T-cell (primary cell): ENCODE data around the gene SLC35B2. TPM values are rescaled to one million over a fixed set of nuclear protein-coding genes. Genes with fewer than 3 reads are reported as not detected.

ENCODE experiments used
- ATAC-seq, 4 experiments: fragments of 200-7000 bp in 3 of 4; fragments of 150-1000 bp in 1 of 4; cut with Tn5 transposase; replicated peaks in 1 of 4; 1 replicate in 3 of 4; 2 replicates in 1 of 4; pipeline ENCODE4 v1.10.0; 2021; ENCODE audit warnings: moderate library complexity in 3 of 4, mild to moderate bottlenecking in 2 of 4, moderate number of reproducible peaks in 1 of 4
- CTCF ChIA-PET, 2 donors: fragments of 300-600 bp; sonication (Branson Sonifier 250); formaldehyde crosslinking; loops; one replicate each; lab custom pipeline; 2022; ENCODE audit warnings: antibody characterized with exemption in 2 of 2; lab: Charles Lee
- POLR2A ChIA-PET, 2 donors: fragments of 300-600 bp; sonication (Branson Sonifier 250); formaldehyde crosslinking; loops; one replicate each; lab custom pipeline; 2022; ENCODE audit warnings: antibody characterized with exemption in 2 of 2; lab: Charles Lee
- DNase-seq, 35 experiments: peaks; one replicate each; pipeline versions ENCODE4 v3.0.0 to v3.0.0-alpha.2; 2013 to 2023
- H3K27ac ChIP-seq: one replicate; pipeline ENCODE4 v1.5.1; 2013; ENCODE audit warnings: low read length
- H3K27me3 ChIP-seq, 2 experiments: replicated peaks in 1 of 2; 1 replicate in 1 of 2; 2 replicates in 1 of 2; pipeline versions ENCODE4 v1.6.1 to v1.7.0; 2013; ENCODE audit warnings: low read length in 1 of 2, mixed read lengths in 1 of 2; ENCODE audit not compliant: control insufficient read depth in 2 of 2, insufficient read depth in 2 of 2; ENCODE audit errors: extremely low read depth in 1 of 2
- H3K36me3 ChIP-seq, 2 donors: 1 replicate in 1 of 2; 2 replicates in 1 of 2; pipeline versions ENCODE4 v1.6.1 to v1.7.0; 2013; ENCODE audit warnings: low read length in 1 of 2; ENCODE audit not compliant: control insufficient read depth in 2 of 2, insufficient read depth in 1 of 2; ENCODE audit errors: extremely low read depth in 1 of 2
- H3K4me1 ChIP-seq, 2 experiments: 1 replicate in 1 of 2; 2 replicates in 1 of 2; pipeline versions ENCODE4 v1.6.1 to v1.7.0; 2013; ENCODE audit warnings: low read length in 2 of 2, mixed read lengths in 1 of 2; ENCODE audit not compliant: insufficient read depth in 2 of 2, control insufficient read depth in 1 of 2; ENCODE audit errors: extremely low read depth in 1 of 2
- H3K4me3 ChIP-seq, 2 donors: 1 replicate in 1 of 2; 2 replicates in 1 of 2; pipeline versions ENCODE4 v1.5.1 to v1.7.0; 2013; ENCODE audit warnings: mild to moderate bottlenecking in 2 of 2, low read length in 1 of 2, moderate library complexity in 1 of 2; ENCODE audit not compliant: control insufficient read depth in 1 of 2; ENCODE audit errors: extremely low read depth in 1 of 2
- H3K9me3 ChIP-seq: 2 replicates; pipeline ENCODE4 v1.7.0; 2013
- H3K27ac Mint-ChIP-seq, 2 donors: one replicate each; pipeline ENCODE4 v1.8.0; 2020 to 2021; ENCODE audit warnings: mild to moderate bottlenecking in 2 of 2, mixed read lengths in 2 of 2
- H3K27me3 Mint-ChIP-seq, 2 donors: one replicate each; pipeline ENCODE4 v1.8.0; 2021 to 2022; ENCODE audit warnings: mixed read lengths in 2 of 2
- H3K36me3 Mint-ChIP-seq: one replicate; pipeline ENCODE4 v1.8.0; 2021; ENCODE audit warnings: mixed read lengths
- H3K4me1 Mint-ChIP-seq, 3 donors: one replicate each; pipeline ENCODE4 v1.8.0; 2020 to 2022; ENCODE audit warnings: mixed read lengths in 3 of 3, mild to moderate bottlenecking in 1 of 3
- H3K4me3 Mint-ChIP-seq, 3 donors: one replicate each; pipeline ENCODE4 v1.8.0; 2020 to 2022; ENCODE audit warnings: mild to moderate bottlenecking in 3 of 3, mixed read lengths in 3 of 3, moderate library complexity in 3 of 3
- H3K9me3 Mint-ChIP-seq, 3 donors: one replicate each; pipeline ENCODE4 v1.8.0; 2020 to 2022; ENCODE audit warnings: mixed read lengths in 3 of 3
- WGBS: methylation state at CpG from one replicate; pipeline ENCODE4 v1.1.5; 2013; ENCODE audit warnings: missing lambda C conversion rate; ENCODE audit not compliant: insufficient coverage; 5-methylcytosine and 5-hydroxymethylcytosine counted together
- total RNA-seq, 35 experiments: library from RNA in 6 of 35; stranded (reverse) in 6 of 35; fragments of 120-200 nt in 1 of 35; gene quantifications; one replicate each; pipeline versions ENCODE4 v1.2.1 to v1.2.4 and lab custom pipeline; 2013 to 2026

SLC35B2 gene
- total RNA-seq, 5 donors from 2014 or later (not counting 1 experiment from before 2014, with no cell fraction given), result 14.6 to 21.8 (median 20.3) TPM

DNA sequence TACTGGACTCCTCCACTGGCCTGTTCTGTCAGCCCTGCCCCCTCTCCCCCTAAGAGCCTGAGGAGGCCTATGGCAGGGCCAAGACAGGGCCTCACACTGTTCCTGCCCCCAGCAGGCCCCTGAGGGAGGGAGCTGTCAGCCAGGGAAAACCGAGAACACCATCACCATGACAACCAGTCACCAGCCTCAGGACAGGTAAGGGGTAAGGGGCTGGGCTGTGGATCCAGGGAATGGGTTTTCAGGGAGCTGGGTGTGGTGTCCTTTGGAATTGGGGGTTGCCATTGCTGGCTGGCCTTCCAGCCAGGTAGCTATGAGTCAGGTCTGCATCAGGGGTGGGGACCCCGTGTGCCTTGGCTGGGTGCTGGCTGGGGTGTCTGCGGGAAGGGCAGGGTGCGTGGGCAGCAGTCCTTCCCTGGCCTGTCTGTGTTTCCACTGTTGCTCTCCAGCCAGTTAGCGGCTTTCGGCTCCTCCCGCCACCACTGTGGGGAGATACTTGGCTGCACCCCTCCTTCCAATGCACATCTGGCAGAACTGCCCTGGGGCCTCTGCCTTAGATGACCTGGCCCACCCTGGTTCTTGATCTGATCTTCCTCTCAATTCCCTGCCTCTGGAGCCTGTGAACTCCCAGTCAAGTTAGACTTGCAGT is 30.1 kb downstream of the SLC35B2 start:
- H3K4me1 Mint-ChIP-seq, result peaks cover 13 to 18% (median 17%) of the 10 kb centered on the region in 3 donors
- 100% methylated on average over 3 of the region's 7 CpGs for WGBS
- H3K9me3 Mint-ChIP-seq, result no peaks in the 10 kb centered on the region
- Histone ChIP-seq H3K4me3 (no peak overlapping the region), H3K36me3 (no peaks in the 10 kb centered on the region), H3K27ac (no peak overlapping the region), H3K27me3 (peaks cover 0 to 12% of the 10 kb centered on the region in 2 experiments), H3K4me1 (peaks cover 5 to 20% of the 10 kb centered on the region in 2 experiments), H3K9me3 (no peaks in the 10 kb centered on the region)
- ATAC-seq, result no peak
- POLR2A ChIA-PET, result interaction anchor here in 1 of 2 donors (0.6 kb wide), 2 partner anchors 8 to 41 kb away, joined by 3 read pairs; no protein-coding TSS in a partner anchor
- CTCF ChIA-PET, result interaction anchor here in 1 of 2 donors (1.3 kb wide), 1 partner anchor 16 kb away, joined by 4 read pairs; no protein-coding TSS in a partner anchor
- H3K27me3 Mint-ChIP-seq, result no peaks in the 10 kb centered on the region
- H3K4me3 Mint-ChIP-seq, result no peak overlapping the region
- H3K27ac Mint-ChIP-seq, result no peak overlapping the region
- H3K36me3 Mint-ChIP-seq, result no peaks in the 10 kb centered on the region
- DNase-seq, result no peak

DNA sequence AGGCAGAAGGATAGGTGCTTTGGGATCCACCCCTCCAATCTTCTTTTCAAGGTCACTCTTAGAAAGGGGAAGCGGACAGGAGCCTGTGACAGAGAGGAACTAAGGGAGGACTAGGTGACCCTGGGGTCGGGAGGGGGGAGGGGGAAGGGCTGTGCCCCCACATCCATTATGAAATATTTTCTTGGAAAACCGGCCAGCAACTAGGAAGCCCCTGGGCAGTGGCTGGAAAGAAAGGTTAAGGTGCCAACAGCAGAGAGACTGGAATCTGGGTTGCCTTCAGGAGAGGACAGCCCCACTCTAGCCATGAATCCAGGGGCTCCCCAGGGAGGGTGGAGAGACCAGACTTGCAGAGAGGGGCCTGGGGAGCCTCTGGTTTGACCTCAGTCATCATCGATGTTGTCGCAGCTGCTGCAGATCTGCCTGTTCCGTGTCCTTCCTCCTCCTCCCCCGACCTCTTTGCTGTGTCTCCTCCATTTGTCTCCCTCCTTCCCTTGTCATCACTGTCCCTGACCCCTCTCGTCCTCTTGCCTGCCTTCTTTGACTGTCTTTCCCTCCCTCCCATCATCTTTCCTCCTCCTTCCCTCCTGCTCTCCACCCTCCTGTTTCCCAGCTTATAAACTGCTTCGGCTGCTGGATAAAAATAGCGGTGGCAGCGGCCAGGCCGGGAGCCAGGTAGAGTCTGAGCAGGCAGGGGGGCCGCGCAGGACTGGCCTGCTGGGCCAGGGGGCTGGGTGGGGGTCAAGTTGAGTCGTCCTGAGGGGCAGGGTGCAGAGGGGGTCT is 30.8 kb downstream of the SLC35B2 start:
- H3K27me3 ChIP-seq, result peaks cover 0 to 12% of the 10 kb centered on the region in 2 experiments
- Mint-ChIP-seq H3K4me3 (no peak overlapping the region), H3K4me1 (peaks cover 16 to 23% (median 17%) of the 10 kb centered on the region in 3 donors), H3K27me3 (no peaks in the 10 kb centered on the region), H3K36me3 (no peaks in the 10 kb centered on the region), H3K27ac (no peak overlapping the region), H3K9me3 (no peaks in the 10 kb centered on the region)
- DNase-seq (no peak), ATAC-seq (no peak)
- H3K4me1 ChIP-seq, result peaks cover 5 to 24% of the 10 kb centered on the region in 2 experiments
- no peaks in the 10 kb centered on the region for H3K36me3 ChIP-seq
- 77% methylated on average over 6 of the region's 15 CpGs for WGBS
- no peak overlapping the region for H3K4me3 ChIP-seq
- CTCF ChIA-PET, result no interaction called here
- no peaks in the 10 kb centered on the region for H3K9me3 ChIP-seq
- POLR2A ChIA-PET, result interaction anchor here in 1 of 2 donors (0.6 kb wide), 1 partner anchor 9 kb away, joined by 3 read pairs; no protein-coding TSS in a partner anchor
- no peak overlapping the region for H3K27ac ChIP-seq

DNA sequence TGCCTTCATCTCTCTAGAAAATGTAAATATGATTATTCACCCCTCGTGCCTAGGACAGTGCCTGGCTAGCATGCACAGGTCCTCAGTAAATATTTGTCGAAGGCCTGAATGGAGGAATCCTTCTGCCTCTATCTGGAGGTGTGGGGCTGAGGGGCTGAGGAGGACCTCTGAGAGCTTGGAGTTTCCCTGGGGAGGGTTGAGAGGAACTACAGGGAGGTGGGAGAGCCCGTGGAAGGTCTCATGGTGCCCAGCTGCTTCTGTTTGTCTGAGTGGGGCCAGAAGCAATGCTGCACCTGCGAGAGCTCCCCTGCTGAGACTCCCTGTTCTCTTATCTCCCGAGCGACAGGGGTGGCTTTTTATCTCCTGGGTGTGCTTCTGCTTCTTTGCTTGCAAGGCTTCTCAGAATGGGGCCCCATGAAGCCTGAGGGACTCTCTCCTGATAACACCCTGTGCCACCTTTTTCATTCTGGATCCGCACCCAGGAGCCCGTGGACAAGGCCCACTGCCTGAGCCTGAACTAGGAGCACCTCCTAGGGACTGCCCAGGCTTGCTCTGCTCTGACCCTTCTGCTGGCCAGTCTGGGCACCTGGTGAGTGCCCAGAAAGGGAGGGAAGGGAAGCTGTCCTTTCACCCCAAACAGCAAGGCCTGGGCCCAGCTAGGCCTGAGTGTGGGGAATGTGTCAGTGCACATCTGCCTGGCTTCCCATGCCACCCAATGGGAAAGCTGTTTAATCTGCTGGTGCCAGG is 31.6 kb downstream of the SLC35B2 start:
- ATAC-seq, result no peak
- no peaks in the 10 kb centered on the region for H3K36me3 Mint-ChIP-seq

DNA sequence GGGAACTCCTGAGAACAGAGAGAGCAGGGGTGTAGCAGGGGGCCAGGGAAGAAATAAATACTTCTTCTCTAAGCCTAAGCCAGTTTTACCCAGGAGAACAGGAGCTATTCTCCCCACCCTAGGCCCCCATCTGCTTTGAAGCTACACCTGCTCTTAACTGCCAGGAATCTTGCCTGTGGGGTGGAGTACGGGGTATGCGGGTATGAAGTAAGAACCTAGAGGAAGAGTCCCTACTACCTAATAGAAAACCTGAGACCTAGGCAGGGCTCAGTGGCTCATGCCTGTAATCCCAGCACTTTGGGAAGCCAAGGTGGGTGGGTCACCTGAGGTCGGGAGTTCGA is 32.4 kb downstream of the SLC35B2 start:
- peaks cover 0 to 3% of the 10 kb centered on the region in 2 donors for H3K27me3 Mint-ChIP-seq
- peaks cover 17 to 30% (median 18%) of the 10 kb centered on the region in 3 donors for H3K4me1 Mint-ChIP-seq
- no peak overlapping the region for H3K27ac Mint-ChIP-seq
- WGBS, result 100% methylated on average over 2 of the region's 4 CpGs
- Histone ChIP-seq H3K4me3 (no peak overlapping the region), H3K9me3 (no peaks in the 10 kb centered on the region), H3K4me1 (peaks cover 5 to 26% of the 10 kb centered on the region in 2 experiments), H3K36me3 (no peaks in the 10 kb centered on the region), H3K27me3 (peaks cover 0 to 16% of the 10 kb centered on the region in 2 experiments), H3K27ac (no peak overlapping the region)
- ATAC-seq (no peak), DNase-seq (no peak)
- no peaks in the 10 kb centered on the region for H3K36me3 Mint-ChIP-seq
- H3K4me3 Mint-ChIP-seq, result peak overlapping the region; percentile 28 to 88 (median 73)
- ChIA-PET CTCF (interaction anchor here (0.5 to 2.3 kb wide), 6 partner anchors 9 to 97 kb away, joined by 3 to 15 read pairs (median 4); partner anchors contain the start of genes AARS2 (in 1 of the 2), MRPL14 (in 1 of the 2), SLC35B2 (in 1 of the 2) and TMEM63B (in 1 of the 2)), POLR2A (no interaction called here)
- no peaks in the 10 kb centered on the region for H3K9me3 Mint-ChIP-seq

More for the DNA sequence above, 31.6 kb downstream of the SLC35B2 start:
- 90% methylated on average over 6 of the region's 8 CpGs for WGBS
- H3K4me3 Mint-ChIP-seq, result no peak overlapping the region
- POLR2A ChIA-PET, result no interaction called here
- no peaks in the 10 kb centered on the region for H3K36me3 ChIP-seq
- H3K4me1 ChIP-seq, result peaks cover 5 to 25% of the 10 kb centered on the region in 2 experiments
- peaks cover 16 to 28% (median 17%) of the 10 kb centered on the region in 3 donors for H3K4me1 Mint-ChIP-seq
- DNase-seq, result no peak
- H3K9me3 Mint-ChIP-seq, result no peaks in the 10 kb centered on the region
- H3K27me3 ChIP-seq, result peaks cover 0 to 12% of the 10 kb centered on the region in 2 experiments
- H3K27ac Mint-ChIP-seq, result no peak overlapping the region
- no peak overlapping the region for H3K4me3 ChIP-seq
- no peaks in the 10 kb centered on the region for H3K9me3 ChIP-seq
- no peak overlapping the region for H3K27ac ChIP-seq
- peaks cover 0 to 3% of the 10 kb centered on the region in 2 donors for H3K27me3 Mint-ChIP-seq
- CTCF ChIA-PET, result no interaction called here

DNA sequence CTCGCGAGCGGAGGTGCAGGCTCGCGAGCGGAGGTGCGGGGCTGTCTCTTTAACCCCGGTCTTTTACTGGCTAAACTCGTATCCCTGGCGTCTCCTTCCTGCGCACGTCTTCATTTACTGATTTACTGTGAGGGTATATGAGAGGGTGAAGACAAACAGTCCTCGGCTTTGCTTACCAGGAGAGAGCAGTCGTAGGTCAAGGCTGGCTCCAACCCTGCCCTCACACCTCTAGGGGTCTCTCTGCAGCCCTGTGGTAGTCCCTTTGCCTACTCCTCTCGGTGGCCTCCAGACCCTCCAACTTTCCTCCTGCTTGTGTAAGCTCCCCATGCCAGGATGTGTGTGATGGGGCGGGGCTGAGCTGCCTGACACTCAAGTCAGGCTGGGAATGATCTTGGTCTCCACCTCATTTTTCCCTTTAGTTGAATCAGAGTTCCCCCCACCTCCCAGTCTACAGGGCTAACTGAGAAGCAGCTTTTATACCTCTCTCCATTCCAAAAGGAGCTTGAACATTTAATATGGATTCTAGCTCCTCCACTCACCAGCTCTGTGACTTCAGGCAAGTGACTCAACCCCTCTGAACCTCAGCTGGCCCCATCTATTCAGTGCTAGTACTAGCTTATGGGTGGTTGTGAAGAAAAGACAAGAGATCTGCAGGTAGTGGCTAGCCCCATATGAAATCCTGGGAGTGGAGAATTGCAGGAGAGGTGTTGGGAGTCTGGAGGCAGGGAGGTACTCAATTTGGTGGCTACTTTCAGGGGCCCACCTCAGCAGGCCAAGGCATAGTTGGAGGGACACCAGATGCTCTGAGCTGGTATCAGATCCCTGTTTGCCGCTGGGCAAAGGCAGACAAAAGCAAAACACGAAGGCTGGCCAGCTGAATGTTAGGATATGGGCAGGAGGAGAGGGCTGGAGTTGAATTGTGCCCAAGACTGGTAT is 33.0 kb downstream of the SLC35B2 start:
- H3K9me3 Mint-ChIP-seq, result no peaks in the 10 kb centered on the region
- Histone ChIP-seq H3K4me1 (peaks cover 7 to 33% of the 10 kb centered on the region in 2 experiments), H3K36me3 (no peaks in the 10 kb centered on the region), H3K4me3 (peak overlapping the region; percentile 29 to 53), H3K27me3 (peaks cover 0 to 23% of the 10 kb centered on the region in 2 experiments), H3K9me3 (no peaks in the 10 kb centered on the region), H3K27ac (no peak overlapping the region)
- POLR2A ChIA-PET, result interaction anchor here in 1 of 2 donors (0.6 kb wide), 2 partner anchors 14 to 31 kb away, joined by 3 to 4 read pairs; no protein-coding TSS in a partner anchor
- peaks cover 0 to 3% of the 10 kb centered on the region in 2 donors for H3K27me3 Mint-ChIP-seq
- WGBS, result 15% methylated on average over 10 of the region's 18 CpGs
- peak overlapping the region; percentile 73 to 88 (median 79) for H3K4me3 Mint-ChIP-seq
- ATAC-seq (peak in 2 of 4 experiments; percentile 13 to 14), DNase-seq (peak in 1 of 35 experiments; percentile 7)
- H3K36me3 Mint-ChIP-seq, result no peaks in the 10 kb centered on the region
- no peak overlapping the region for H3K27ac Mint-ChIP-seq
- CTCF ChIA-PET, result interaction anchor here (0.7 to 2.3 kb wide), 12 partner anchors 10 to 89 kb away, joined by 3 to 15 read pairs (median 4); partner anchors contain the start of genes AARS2 (in 1 of the 2), HSP90AB1 (in 1 of the 2) and SLC35B2 (in 1 of the 2)
- peaks cover 17 to 33% (median 20%) of the 10 kb centered on the region in 3 donors for H3K4me1 Mint-ChIP-seq
